NCI-H2171 (cell line): ENCODE measurements around the gene SMAD9.

ENCODE experiments used
- DNase-seq: peaks from one replicate; lab custom pipeline; 2025; lab: John Stamatoyannopoulos, UW

Gene SMAD9

GRCh38 chr13:36865265-36865664, 54.8 kb downstream of the SMAD9 start:
- DNase-seq = no peak

GRCh38 chr13:36862722-36863121, 57.3 kb downstream of the SMAD9 start:
- no peak for DNase-seq

- no peak for DNase-seq
Measured at GRCh38 chr13:36862002-36862685, 57.9 kb downstream of the SMAD9 start.

- no peak for DNase-seq
Measured at GRCh38 chr13:36859259-36859658, 60.8 kb downstream of the SMAD9 start.

- DNase-seq = peak; percentile 28
Measured at GRCh38 chr13:36858290-36858689, 61.7 kb downstream of the SMAD9 start.

- DNase-seq = no peak
Measured at GRCh38 chr13:36857253-36857652, 62.8 kb downstream of the SMAD9 start.

GRCh38 chr13:36850790-36851438, 69.1 kb downstream of the SMAD9 start:
- DNase-seq = no peak

GRCh38 chr13:36848199-36848982, 71.6 kb downstream of the SMAD9 start:
- DNase-seq = no peak

GRCh38 chr13:36847606-36848005, 72.4 kb downstream of the SMAD9 start:
- no peak for DNase-seq

- no peak for DNase-seq
Measured at GRCh38 chr13:36841391-36841790, 78.6 kb downstream of the SMAD9 start.

GRCh38 chr13:36840718-36841250, 79.3 kb downstream of the SMAD9 start:
- DNase-seq = no peak

- no peak for DNase-seq
Measured at GRCh38 chr13:36839981-36840380, 80.1 kb downstream of the SMAD9 start.

GRCh38 chr13:36839281-36839680, 80.8 kb downstream of the SMAD9 start:
- no peak for DNase-seq

- DNase-seq = no peak
Measured at GRCh38 chr13:36837354-36838092, 82.5 kb downstream of the SMAD9 start.

GRCh38 chr13:36834299-36834698, 85.7 kb downstream of the SMAD9 start:
- DNase-seq = no peak

- no peak for DNase-seq
Measured at GRCh38 chr13:36831291-36831690, 88.7 kb downstream of the SMAD9 start.

GRCh38 chr13:36829753-36830152, 90.3 kb downstream of the SMAD9 start:
- DNase-seq = no peak

- DNase-seq = no peak
Measured at GRCh38 chr13:36822785-36823184, 97.3 kb downstream of the SMAD9 start.

- DNase-seq = no peak
Measured at GRCh38 chr13:36820222-36820621, 99.8 kb downstream of the SMAD9 start.

GRCh38 chr13:36819739-36820090, 100.3 kb downstream of the SMAD9 start:
- no peak for DNase-seq

GRCh38 chr13:36818804-36819738, 101.0 kb downstream of the SMAD9 start, which contains the start of gene RFXAP:
Gene RFXAP, plus strand, starts transcription at chr13:36819222. Its CDS starts 136 bp downstream, at chr13:36819358.
- DNase-seq = peak; percentile 60
